ENCODE measurements around the gene THSD4.
"Not testable (repeated sequence)": the region's sequence is repeated elsewhere in the genome, so short reads cannot be mapped to it uniquely, and the experiment has no call there.

The THSD4 gene

DNA sequence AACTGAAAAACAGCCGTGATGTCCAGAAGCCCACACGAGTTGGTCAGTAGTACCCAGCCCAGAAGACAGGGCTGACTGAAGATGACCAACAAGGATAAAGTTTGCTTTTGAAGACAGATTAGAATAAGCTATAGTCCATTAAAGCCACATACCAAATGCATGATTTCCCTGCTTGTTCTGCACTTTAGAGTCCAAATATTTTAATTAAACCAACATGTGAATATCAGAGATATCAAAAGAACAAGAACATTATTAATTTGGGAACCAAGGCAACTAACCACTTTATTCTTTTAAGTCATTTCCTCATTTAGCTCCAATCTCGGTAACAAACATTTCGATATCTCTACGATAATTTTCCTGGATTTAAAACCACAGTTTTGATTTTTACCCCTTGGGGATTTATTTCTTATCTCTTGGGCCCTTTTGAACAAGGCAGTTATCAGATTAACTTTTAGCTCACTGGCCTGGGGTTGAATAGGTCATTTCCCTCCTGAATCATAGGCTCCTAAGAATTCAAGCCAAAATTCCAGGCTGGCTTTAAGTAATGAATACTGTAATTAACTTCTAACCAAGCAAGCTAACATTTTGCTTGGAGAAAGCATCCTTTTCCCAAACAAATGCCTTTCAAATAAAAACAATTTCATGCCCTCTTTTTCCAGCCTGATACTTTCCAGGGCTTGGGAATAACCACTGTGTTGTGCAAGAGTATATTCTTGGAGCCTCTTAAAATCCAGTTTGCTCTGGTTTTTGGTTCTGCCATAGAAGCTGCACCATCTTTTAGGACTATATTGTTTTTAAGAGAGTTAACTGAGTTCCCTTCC is 592.2 kb downstream of the THSD4 start:
- no peak for DNase-seq

DNA sequence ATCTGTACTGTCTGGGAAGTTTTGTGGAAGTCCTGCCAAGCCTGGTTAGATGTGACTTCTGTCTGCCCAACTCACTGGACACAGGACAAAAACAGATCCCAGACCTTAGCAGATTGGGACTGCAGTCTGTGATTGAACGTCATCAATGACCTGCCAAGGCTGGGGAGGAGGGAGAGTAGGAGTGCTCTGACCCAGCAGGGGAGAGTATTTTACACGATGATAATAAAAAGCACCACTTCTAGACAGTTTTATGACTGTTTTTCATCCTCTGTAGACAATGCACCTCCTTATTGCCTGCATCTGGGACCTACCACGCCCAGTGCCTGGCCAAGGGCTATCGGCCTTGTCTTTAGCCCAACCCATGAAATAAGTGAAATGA is 592.8 kb downstream of the THSD4 start:
- DNase-seq = no peak

DNA sequence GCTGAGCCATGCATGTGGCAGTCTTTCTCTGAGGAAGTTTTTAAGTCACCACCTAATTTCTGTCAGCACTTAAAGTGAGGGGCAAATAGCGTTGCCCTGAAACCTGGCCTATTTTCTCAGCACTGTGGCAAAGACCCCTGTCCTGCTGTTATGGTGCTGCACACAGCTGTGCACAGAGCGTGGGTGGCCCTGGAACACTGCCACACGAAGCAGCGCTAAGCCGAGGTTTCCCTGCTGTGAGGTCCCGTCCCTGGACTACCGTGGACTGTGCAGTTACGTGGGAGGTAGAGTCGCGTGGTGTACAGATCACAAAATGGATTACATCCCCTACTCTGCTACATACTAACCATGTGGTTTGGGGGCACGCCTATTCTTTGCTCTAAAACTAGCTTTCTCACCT is 593.5 kb downstream of the THSD4 start:
- no peak for DNase-seq

DNA sequence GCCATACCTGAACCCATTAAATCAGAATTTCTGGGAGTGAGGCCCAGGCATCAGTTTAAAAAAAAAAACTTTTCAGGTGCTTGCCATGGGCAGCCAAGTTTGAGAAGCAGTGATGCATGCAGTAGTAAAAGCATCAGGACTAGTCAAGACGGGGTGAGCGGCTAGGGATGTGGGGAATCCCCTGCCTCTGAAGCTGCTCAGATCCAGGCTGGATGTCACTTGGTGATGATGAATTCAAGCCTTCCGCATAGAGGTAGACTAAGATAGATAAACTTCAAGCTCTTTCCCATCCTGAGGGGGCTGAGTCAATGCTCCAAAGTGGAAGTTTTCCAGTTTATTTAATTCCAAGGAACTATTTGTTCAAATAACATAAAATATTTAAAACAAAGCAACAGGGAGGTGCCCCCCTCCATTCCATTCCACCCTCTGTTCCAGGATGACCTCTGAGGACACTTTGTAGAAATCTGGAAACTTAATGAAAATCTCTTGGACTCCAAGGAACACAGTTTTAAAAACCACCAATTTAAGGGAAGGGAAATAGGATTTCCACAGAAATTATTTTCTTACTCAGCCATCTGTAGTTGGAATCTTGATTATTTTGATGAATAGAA is 594.6 kb downstream of the THSD4 start:
- no peak for DNase-seq

DNA sequence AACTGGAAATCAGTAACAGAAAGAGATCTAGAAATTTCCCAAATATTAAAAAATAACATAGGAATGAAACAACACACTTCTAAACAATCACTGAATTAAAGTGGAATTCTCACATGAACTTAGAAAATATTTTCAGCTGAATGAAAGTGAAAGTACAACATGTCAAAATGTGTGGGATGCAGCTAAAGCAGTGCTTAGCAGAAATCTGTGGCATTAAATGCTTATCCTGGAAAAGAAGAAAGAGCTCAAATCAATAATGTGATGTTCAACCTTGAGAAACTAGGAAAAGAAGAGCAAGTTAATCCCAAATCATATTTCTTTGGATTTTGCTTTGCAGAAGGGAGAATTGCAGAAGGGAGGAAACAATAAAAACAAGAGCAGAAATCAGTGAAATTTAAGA is 596.9 kb downstream of the THSD4 start:
- DNase-seq = no peak

DNA sequence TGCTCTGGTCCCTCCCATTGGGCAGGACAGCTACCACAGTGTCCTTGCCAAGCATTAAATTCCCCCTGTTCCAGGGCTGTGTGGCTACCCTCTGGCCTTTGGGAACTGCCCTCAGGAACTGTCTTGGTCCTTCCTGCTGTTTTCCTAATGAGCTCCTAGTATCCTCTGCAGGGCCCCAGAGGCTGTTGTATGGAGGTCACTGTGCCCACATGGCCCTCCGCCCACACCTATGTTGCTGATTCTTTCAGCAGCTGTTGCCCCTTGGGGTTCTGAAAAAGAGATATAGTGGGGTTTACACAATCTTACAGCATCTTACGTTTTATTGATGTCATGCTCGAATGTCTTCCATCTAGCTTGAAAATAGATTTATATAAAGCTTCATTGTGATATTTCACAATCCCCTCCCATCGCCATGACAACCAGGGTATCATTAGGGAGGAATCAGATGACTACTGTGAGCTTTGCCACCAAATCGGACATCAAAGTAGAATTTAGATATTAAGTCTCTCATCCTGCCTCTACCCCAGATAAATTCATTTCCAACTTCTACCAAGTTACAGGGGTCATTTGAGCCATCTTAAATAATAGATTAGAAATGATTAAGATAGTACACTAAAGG is 598.0 kb downstream of the THSD4 start:
- no peak for DNase-seq

DNA sequence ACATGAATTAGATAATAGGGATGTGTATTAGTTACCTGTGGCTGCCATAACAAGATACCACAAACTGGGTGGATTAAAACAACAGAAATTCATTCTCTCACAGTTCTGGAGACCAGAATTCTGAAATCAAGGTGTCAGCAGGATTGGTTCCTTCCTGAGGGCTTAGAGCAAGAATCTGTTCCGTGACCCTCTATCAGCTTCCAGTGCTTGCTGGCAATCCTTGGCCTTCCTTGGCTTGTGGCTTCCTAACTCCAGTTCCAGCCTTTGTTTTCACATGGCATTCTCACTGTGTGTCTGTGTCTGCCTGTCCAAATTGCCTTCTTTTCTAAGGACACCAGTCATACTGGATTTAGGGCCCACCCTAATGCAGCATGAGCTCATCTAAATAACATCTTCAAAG is 600.6 kb downstream of the THSD4 start:
- no peak for DNase-seq

DNA sequence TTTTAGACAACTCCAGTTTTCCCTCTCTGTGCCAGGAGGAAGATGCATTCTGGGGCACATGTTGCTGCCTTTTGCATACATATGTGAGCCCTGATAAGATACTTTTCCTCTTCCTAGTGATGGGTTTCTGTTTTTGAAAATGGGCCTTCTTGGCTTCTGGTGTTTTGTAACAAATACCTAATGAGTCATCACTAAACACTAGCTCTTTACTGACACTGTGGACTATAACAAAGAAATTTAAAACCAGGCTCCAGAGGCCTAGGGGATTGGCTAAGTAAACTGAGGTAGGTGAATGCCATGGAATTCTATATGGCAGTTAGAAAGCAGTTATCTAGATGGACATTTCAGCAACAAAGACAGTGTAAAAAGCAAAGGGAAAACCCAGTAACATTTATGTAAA is 601.7 kb downstream of the THSD4 start:
- no peak for DNase-seq

DNA sequence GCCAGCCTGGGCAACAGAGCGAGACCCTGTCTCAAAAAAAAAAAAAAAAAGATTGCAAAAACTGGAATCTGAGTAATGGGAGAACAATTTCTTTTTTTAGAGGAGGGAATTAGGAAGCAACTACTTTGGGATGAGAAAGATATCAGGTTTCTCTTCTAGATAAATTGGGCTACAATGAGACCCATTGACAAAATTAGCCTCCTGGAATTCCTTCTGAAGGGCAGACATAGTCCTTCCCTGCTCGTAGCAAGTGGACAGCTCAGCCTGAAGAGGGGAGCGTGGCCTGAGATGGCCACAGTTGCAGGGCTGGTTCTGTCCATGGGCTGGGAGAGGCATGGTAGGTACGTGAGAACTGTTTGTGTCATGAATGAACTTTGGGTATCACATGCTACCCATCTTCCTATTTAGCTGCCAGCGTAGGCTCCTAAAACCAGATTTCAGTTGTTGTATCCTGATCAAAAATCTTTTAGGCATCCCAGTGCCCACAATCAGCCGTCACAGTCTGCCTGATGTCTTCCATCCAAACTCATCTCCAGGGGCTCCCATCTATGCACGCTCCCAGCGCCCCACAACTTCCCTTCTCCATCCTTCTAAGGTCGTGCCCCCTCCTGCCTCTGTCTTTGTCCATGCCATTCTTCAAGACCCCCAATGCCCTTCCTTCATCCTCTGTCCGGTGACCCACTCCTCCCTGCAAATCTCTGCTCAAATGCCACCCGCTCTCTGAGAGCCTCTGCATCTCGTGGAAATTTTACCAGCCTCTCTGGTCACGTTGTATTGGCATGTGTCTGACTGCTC is 603.0 kb downstream of the THSD4 start:
- no peak for DNase-seq

DNA sequence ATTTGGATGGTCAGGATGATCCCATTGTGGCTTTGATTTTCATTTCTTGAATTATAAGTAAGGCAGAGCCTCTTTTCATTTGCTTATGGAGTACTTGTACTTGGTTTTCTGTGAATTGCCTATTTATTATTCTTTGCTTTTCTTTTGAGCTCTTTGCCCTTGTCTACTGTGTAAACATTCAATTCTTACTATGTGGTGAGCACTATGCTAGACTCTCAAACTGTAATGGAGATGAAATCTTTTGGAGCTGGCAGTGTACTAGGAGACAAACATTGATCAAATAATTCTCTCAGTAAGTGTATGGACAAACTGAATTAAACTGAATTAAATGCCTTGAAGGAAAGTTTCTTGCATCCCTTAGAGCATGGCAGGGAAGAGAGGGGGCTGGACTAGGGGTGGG is 608.1 kb downstream of the THSD4 start:
- DNase-seq = no peak

DNA sequence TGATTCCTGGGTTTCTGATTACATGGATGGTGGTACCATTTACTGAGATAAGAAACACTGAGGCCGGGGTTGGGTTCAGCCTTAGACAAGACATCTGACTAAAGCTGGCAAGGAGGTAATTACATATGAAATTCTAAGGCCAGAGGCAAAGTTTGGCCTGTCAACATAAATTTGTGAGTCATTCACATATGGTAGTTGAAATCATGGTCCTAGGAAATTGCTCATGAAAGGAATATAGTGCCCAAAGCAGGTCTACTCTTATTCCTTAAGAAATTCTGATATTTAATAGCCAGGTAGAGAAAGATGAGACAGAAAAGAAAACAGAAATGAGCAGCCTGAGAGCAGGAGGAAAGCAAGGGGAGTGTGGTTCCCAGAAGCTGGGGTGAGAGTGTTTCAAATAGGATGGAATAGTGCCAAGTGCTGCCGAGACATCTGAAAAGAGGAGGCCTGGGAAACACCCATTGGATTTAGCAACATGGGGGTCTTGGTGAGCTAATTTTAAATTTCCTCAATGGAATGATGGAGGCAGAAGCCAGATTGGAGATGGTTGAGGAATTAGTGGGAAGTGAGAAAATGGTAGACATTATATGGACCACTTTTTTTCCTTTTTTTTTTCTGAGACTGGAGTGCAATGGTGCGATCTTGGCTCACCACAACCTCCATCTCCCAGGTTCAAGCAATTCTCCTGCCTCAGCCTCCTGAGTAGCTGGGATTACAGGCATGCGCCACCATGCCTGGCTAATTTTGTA is 610.1 kb downstream of the THSD4 start:
- not testable (repeated sequence) for DNase-seq

DNA sequence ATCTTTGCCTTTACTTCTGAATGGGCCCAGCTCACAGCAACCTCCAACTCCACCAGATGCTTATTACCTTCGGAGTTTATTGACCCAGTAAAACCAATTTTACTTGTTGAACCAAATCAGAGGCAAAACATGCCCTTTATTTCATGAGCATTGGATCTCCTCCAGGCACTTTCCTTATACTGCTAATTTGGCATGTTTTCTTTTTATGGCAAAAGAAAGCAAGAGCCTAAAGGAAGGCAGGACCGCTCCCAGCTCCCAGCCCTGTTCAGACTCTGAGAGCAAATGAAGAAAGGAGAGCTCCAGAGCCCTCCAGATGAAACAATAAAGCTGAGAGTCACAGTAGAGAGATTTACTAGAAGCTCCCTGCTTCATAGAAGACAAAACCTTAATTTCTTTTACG is 613.6 kb downstream of the THSD4 start:
- DNase-seq = no peak

DNA sequence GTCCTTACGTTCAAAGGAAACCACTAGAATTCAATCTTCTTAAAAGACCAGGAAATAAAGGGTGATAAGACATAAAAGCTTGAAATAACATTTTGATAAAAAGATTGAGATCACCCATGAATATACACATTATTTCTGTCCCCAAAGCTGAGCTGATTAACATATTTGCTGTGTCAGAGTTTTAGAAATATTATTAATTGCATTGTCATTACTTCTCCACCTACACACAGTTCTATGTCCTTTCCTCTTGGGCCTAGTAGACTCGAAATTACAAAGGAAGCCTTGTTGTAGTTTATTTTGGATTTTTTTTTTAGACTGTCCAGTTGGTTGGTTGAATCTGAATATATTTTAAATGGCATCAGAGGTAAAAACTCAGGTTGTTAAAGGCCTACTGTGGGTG is 614.0 kb downstream of the THSD4 start:
- no peak for DNase-seq

DNA sequence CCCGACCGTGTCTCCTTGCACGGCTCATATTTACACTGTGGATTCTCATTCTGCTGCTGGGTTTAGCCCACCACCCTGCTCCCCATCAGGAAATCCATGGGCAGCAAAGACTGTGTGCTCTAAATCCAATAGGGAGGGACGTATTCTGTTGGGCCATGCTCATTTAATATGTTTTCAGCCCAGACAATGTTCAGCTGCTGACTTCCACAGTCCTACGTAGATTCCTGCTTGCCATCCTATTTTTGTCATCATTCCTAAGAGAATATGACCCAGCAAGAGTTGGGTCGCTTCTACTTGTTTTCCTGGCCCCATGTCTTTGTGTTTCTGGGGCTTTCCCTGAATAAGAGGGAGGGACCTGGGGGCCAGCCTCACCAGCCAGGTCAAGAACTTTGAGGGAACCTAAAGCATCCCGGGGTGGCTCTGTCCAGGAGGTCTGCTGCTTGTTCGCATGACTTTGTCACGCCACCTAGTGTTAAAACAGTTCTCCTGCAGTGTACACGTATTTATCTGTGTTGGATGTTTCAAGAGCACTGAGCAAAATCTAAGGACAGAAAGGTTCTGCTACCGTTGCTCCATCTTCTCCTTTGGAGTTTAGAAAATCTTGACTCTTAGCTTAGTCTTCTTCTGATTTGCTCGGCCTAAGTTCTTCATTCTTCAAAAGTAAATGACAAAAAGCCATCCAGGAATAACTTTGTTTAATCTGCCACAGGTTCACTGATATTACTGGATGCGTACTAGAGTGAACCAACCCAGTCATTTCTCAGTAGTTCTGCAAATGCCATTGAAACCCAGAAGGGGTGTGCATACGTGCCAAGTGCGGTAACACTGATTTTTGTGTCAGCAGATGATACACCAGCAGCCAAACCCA is 615.2 kb downstream of the THSD4 start:
- DNase-seq = no peak

DNA sequence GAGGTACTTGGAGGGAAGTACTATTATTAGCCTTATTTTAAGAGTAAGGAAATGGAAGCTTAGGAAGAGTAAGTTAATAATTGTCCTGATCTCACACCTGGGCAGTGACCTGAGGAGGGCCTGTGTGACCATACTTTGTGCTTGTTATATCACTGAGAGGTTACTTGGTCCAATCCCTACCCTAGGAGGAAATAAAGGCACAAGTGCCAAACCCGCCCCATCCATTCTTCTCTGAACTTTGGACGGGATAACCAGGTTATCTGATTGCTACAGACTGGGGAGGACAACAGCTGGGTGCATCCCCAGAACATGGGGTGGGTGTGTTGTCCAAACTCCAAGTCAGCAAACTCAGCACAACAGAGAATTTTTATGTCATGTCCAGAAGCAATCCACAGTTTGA is 617.4 kb downstream of the THSD4 start:
- DNase-seq = no peak

DNA sequence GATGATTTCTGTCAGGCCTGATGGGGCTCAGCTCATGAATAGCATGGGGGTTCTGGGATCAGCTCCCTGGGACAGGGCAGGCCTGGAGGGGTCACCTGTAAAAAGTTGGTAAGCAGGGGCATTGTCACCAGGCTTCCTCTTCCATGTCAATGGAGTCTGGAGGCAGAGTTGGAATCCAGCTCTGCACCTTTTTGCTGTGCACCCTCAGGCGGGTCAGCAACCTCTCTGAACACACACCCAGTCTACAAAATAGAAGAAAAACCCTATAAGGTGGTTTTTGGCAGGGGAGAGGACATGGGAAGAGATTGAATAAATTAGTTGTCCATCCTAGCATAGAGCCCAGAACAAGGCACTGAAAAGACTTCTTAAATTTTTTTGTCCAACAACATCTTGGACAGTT is 617.9 kb downstream of the THSD4 start:
- no peak for DNase-seq

DNA sequence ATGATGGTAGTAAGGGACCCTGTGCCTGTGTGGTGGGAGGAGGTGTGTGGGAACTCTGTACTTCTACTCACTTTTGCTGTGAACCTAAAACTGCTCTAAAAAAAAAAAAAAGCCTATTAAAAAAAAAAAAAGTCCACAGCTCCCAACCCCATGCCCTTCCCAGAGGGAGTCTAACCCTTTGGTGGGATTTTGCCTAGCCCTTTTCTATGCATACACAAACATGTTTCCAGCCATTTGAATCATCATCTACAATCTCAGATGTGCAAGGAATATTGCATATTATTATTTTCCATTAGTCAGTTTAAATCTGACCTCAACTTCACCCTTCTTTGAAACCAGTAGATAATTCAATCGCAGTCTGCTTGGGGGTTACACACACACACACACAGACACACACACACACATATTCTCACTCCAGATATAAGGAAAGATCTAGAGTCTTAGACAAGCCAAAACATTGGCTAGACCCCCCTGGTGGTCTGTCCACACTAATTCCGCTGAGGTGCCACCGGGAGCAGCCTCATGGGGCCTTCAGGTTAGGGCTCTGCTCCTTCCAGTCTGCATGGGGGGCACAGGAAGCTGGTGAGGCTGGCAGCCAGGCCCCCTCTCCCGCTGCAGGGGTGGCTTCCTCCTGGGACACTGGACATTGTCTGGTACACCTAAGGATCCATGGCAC is 619.6 kb downstream of the THSD4 start:
- no peak for DNase-seq

DNA sequence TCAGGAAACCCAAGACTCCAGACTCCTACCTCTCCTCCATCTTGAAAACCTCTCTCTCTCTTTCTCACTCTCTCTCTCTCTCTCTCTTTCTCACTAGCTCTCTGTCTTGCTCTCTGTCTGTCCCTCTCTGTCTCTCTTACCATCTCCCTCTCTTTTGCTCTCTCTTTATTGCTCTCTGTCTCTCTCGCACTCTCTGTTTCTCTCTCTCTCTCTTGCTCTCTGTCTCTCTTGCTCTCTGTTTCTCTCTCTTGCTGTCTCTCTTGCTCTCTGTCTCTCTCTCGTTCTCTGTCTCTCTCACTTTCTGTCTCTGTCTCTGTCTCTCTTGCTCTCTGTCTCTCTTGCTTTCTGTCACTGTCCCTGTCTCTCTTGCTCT is 620.1 kb downstream of the THSD4 start:
- DNase-seq = no peak

DNA sequence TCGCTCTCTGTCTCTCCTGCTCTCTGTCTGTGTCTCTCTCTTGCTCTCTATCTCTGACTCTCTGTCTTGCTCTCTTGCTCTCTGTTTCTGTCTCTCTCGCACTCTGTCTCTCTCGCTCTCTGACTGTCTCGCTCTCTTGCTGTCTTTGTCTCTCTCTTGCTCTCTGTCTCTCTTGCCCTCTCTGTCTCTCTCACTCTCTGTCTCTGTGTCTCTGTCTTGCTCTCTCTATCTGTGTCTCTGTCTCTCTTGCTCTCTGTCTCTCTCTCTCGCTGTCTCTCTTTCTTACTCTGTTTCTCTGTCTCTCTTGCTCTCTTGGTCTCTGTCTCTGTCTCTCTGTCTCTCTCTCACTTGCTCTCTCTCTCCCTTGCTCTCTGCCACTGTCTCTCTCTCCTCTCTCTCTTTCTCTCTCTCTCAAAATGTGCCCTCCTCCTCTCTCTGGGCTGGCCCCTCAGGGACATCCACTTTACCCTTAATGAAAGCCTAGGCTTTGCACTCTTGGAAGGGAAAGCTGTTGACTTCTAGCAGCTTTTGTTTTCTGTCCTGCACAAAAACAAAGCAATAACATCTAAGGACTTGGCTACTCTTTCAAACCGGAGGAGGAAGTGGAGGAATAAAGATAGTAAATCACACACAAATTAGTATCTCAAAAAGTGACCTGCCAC is 621.1 kb downstream of the THSD4 start:
- no peak for DNase-seq

DNA sequence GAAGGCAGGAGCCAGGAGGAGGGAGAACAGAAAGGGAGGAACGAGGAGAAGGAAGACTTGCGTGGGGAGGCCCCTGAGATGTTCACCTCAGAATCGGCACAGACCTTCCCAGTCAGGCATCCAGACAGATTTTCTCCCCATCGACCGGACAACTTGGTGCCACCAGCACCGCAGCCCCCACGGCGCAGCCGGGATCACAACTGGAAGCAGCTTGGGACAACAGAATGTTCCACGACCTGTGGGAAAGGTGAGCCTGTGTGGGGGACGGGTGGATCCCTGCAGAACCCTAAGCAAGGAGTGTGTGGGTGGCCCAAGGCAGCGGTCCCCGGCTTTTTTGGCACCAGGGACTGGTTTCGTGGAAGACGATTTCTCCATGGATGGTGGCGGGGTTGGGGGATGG is 622.5 kb downstream of the THSD4 start:
- DNase-seq = no peak

DNA sequence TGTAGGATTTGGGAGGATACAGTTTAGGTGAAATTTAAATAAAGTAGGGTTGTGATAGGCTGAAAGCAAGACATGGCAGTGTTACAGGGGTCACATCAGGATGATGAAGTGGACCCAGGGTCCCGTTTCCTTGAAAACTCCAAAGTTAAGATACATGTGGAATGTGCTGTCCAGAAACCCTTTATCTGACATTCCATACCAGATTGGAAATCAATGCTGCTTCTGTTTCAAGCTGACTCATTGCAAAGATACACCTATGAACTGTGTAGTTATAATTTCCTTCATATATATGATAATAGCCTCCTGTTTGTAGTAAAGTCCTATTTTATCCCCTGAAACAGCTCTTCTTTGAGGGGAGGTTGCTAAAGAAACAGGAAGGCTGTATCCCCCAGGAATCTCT is 624.1 kb downstream of the THSD4 start:
- no peak for DNase-seq

Measured in NCI-H187 treated with DMSO at 0.1 percent for 48 hours (cell line).